GM10248 (cell line): ENCODE results near the gene HHATL.

Source experiments
- CTCF ChIA-PET: fragments of 300-600 bp; sonication (Branson Sonifier 250); formaldehyde crosslinking; extraction: SDS; loops from one replicate; lab custom pipeline; 2021; ENCODE audit warnings: antibody characterized with exemption; lab: Yijun Ruan, JAX
- POLR2A ChIA-PET: fragments of 350-650 bp; sonication (Branson Sonifier 250); formaldehyde crosslinking; extraction: SDS; loops from one replicate; lab custom pipeline; 2020; ENCODE audit warnings: antibody characterized with exemption; lab: Yijun Ruan, JAX
- DNase-seq: peaks from one replicate; pipeline ENCODE4 v3.0.0; 2012; ENCODE audit errors: extremely low spot score
- CTCF ChIP-seq: IDR thresholded peaks from 2 replicates; pipeline ENCODE4 v1.5.1; 2012; ENCODE audit warnings: mild to moderate bottlenecking, low read depth; ENCODE audit errors: extremely low read depth, missing control alignments, control extremely low read depth

Gene HHATL

DNA sequence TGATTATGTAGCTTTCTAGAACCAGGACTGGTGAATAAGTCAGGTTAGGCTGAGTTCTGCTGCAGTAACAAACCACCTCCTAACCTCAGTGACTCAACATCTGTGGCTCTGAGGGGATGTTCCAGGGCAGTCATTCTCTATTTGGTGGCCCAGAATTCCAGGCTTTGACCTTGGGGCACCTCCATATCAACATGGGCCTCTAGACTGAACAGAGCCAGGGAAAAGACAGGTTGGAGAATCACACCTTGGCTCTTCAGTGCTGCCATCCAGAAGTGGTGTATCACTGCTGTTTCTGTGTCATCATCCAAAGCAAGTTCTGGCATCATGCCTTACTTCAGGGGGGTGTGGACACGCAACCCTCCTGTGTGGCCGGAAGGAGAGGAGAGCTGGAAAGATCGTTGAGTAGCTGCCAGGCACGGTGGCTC lies 33.8 kb downstream of the HHATL start:
- no peak for DNase-seq
- CTCF ChIA-PET = no interaction called here
- POLR2A ChIA-PET = no interaction called here
- TF ChIP-seq CTCF = no peak

- TF ChIP-seq CTCF = no peak
- ChIA-PET CTCF (no interaction called here), POLR2A (no interaction called here)
- no peak for DNase-seq
Measured at GRCh38 chr3:42668413-42668760, 34.2 kb downstream of the HHATL start.

- DNase-seq = no peak
- no peak for TF ChIP-seq CTCF
- CTCF ChIA-PET = no interaction called here
- POLR2A ChIA-PET = no interaction called here
Measured at GRCh38 chr3:42667523-42668412, 34.8 kb downstream of the HHATL start.

- DNase-seq = no peak
- no peak for TF ChIP-seq CTCF
- ChIA-PET CTCF (interaction anchor here (1.3 to 2.0 kb wide), 2 partner anchors 20 to 46 kb away, joined by 4 to 5 read pairs; no protein-coding TSS in a partner anchor), POLR2A (no interaction called here)
Measured at GRCh38 chr3:42667096-42667522, 35.5 kb downstream of the HHATL start.

DNA sequence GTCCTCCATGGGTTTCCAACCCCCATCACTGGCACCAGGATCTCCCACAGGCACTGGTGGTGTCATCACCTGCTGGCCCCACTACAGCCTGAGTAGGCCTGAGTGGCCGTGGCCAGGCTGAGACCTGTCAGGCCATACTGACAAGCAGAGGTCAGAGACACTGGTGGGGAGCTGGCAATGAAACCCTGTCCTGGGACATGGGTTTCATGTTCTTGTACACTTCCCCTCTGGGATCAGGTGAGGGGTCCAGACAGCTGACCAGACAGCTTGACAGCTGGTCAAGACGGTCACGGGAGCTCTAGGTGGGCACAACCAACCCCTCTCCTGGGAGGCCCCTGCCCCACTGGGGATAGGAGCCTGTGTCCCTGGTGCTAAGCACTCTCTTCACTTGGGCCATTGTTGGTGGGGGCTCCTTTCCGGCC lies 36.0 kb downstream of the HHATL start:
- no peak for TF ChIP-seq CTCF
- DNase-seq = peak; percentile 10
- ChIA-PET CTCF (interaction anchor here (0.9 to 2.0 kb wide), 3 partner anchors 10 to 47 kb away, joined by 3 to 5 read pairs (median 4); no protein-coding TSS in a partner anchor), POLR2A (no interaction called here)

DNA sequence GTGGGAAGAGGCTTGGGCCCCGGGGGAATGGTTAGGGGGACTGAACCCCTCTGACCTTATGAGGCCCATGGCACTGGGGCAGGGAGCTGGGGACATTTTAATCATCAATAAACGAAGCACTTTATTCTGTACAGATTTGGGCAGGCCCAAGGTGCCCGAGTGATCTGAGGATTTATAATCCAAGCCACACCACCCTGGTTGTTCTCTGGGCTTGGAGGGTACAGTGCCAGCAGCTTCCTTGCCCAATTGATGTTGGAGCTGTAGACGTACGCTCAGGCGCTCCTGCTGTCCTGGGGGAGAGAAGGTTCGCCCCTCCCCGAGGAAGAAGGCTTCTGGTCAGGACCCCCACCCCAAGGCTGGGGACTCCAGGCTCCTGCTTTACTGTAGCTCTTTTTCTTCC lies 36.6 kb downstream of the HHATL start:
- ChIA-PET CTCF (interaction anchor here (0.9 to 2.0 kb wide), 3 partner anchors 11 to 47 kb away, joined by 3 to 5 read pairs (median 4); no protein-coding TSS in a partner anchor), POLR2A (no interaction called here)
- DNase-seq = peak; percentile 12
- no peak for TF ChIP-seq CTCF
